ENCODE data around the gene PDE9A. TPM values are rescaled to one million over a fixed set of nuclear protein-coding genes. Genes with fewer than 3 reads are reported as not detected.

Gene PDE9A
- total and polyA plus RNA-seq, 2 of the 4 experiments (the other 2 are of a cell fraction): 0.89 to 0.90 TPM

DNA sequence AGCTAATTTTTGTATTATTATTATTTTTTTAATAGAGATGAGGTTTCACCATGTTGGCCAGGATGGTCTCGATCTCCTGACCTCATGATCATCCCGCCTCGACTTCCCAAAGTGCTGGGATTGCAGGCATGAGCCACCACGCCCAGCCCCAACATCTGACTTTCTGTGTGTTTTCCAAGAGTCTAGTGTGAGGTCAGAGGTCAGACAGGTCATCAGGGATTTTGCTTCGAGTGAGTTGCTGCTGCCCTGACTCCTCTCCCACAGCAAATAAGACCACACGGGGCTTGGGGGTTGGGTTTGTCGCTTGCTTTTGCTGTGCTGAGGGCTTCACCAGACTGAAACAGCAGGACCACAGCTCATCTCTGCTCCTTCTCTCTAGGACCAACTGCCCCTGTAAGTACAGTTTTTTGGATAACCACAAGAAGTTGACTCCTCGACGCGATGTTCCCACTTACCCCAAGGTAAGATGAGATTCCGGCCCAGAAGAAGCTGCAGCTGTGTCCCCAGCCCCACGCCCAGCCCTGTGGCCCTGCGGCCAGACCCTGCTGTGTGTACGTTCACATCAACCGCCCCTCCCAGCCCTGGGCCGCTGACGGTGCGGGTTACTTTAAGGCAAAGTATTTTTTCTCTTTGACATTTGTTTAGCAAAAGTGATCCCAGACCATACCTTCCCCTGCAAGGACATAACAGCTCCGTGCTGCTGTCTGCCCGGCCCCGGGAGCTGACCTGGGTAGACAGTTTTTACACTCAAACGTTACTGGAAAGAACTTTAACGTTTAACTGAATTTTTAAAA, 97.5 kb downstream of the PDE9A start:
- H2BK5ac ChIP-seq (ENCODE audit: low read depth, low read length, poor library complexity, severe bottlenecking): no peak overlapping the region
- H3K23ac ChIP-seq (ENCODE audit: low read depth, low read length): no peak overlapping the region
- ATAC-seq (ENCODE audit: low read depth): no peak
- no peak for DNase-seq
- WGBS, 2 experiments (ENCODE audit: extremely low coverage in 2 of 2, insufficient read length in 1 of 2): 48% methylated on average over 4 of the region's 23 CpGs; no CpG with 5 or more reads in 1 of the 2 experiments
- no peak overlapping the region for H2AK9ac ChIP-seq (replicated peaks; ENCODE audit: low read depth, low read length, poor library complexity)
- in situ Hi-C loops (cut with MboI; ENCODE audit: low sequenced_read_pairs): loop anchor here (25.0 kb wide), 1 partner anchor 111 kb away; no protein-coding TSS in a partner anchor
- POLR2A ChIA-PET (ENCODE audit: unreplicated experiment): no interaction called here
- TF ChIP-seq CEBPB (IDR thresholded peaks at IDR 0.05; ENCODE audit: low read depth, low read length) (no peak), RFX5 (IDR thresholded peaks at IDR 0.05; ENCODE audit: low read depth, low read length) (no peak), RCOR1 (IDR thresholded peaks at IDR 0.05; ENCODE audit: insufficient replicate concordance, low read length) (no peak), RAD21 (IDR thresholded peaks at IDR 0.05; ENCODE audit: low read length) (no peak), POLR2A (IDR thresholded peaks at IDR 0.05; ENCODE audit: low read depth, low read length) (no peak), BHLHE40 (IDR thresholded peaks at IDR 0.05; ENCODE audit: low read depth, low read length) (no peak), SMC3 (IDR thresholded peaks at IDR 0.05; ENCODE audit: low read depth, low read length) (no peak), MAZ (IDR thresholded peaks at IDR 0.05; ENCODE audit: borderline replicate concordance, low read depth, low read length) (no peak), MXI1 (IDR thresholded peaks at IDR 0.05; ENCODE audit: borderline replicate concordance, low read depth, low read length) (no peak)
- no peaks in the 10 kb centered on the region for H3K9me1 ChIP-seq (ENCODE audit: insufficient read depth, low read length)
- no peak overlapping the region for H4K91ac ChIP-seq (ENCODE audit: insufficient read depth, low read depth, low read length)
- H3K18ac ChIP-seq (ENCODE audit: low read depth, low read length): no peak overlapping the region
- intact Hi-C loops (cut with micrococcal nuclease): no loop called here
- no peak overlapping the region for H3K4ac ChIP-seq (ENCODE audit: low read depth, low read length)
- no peak overlapping the region for H3K4me2 ChIP-seq (ENCODE audit: low read depth, low read length)
- no peaks in the 10 kb centered on the region for H3K79me1 ChIP-seq (ENCODE audit: low read depth in 1 of 2, low read length in 2 of 2)
- no peak overlapping the region for H4K5ac ChIP-seq (ENCODE audit: low read depth, low read length)
- CTCF ChIA-PET: interaction anchor here (0.6 kb wide), 1 partner anchor 260 kb away, joined by 3 read pairs; no protein-coding TSS in a partner anchor
- no peaks in the 10 kb centered on the region for H3K36me3 ChIP-seq (ENCODE audit: control insufficient read depth, insufficient read depth, low read length)
- no peaks in the 10 kb centered on the region for H3K9me3 ChIP-seq (ENCODE audit: control insufficient read depth, insufficient read depth, low read length)
- H2AK5ac ChIP-seq (ENCODE audit: low read depth, low read length): no peak overlapping the region
- no peak overlapping the region for H3K14ac ChIP-seq (replicated peaks; ENCODE audit: low read depth, low read length)
- no peaks in the 10 kb centered on the region for H4K20me1 ChIP-seq (ENCODE audit: insufficient read depth, low read length)
- BruUV-seq (replicated peaks): no TSS peak
- peaks cover 2% of the 10 kb centered on the region for H3K27me3 ChIP-seq (ENCODE audit: control insufficient read depth, insufficient read depth, low read length)
- no peak overlapping the region for H3K56ac ChIP-seq (ENCODE audit: extremely low read depth, insufficient read depth, low read length)
- no peak overlapping the region for H3K27ac ChIP-seq (ENCODE audit: insufficient read depth, low read length)
- H2BK20ac ChIP-seq (ENCODE audit: low read depth, low read length): no peak overlapping the region
- no peak overlapping the region for H3K4me3 ChIP-seq (ENCODE audit: insufficient read depth, low read depth, low read length)
- no peak overlapping the region for H3K9ac ChIP-seq (ENCODE audit: low read depth, low read length)
- H4K8ac ChIP-seq (ENCODE audit: low read depth in 2 of 2, low read length in 2 of 2): no peak overlapping the region
- H2BK15ac ChIP-seq (ENCODE audit: low read depth, low read length): no peak overlapping the region
- no peak overlapping the region for H2AFZ ChIP-seq (replicated peaks; ENCODE audit: low read length, poor library complexity)
- no peaks in the 10 kb centered on the region for H3K4me1 ChIP-seq (ENCODE audit: control insufficient read depth, insufficient read depth, low read length)
- H2BK120ac ChIP-seq (ENCODE audit: low read depth, low read length): no peak overlapping the region
- dilution Hi-C loops (cut with HindIII; ENCODE audit: low sequenced_read_pairs, unreplicated experiment): no loop called here
